Activated CD4-positive, alpha-beta T cell treated with anti-CD3 and anti-CD28 coated beads, Interleukin-2, amount 10 ng/mL, durations not matched to agents 24 days and 14 days (primary cell): ENCODE results near the gene PLCB4. TPM values are rescaled to one million over a fixed set of nuclear protein-coding genes. Genes with fewer than 3 reads are reported as not detected.

Experiments
- DNase-seq: peaks from one replicate; pipeline ENCODE4 v3.0.0; 2022
- H3K27ac Mint-ChIP-seq: one replicate; pipeline ENCODE4 v1.8.0; 2022; ENCODE audit warnings: mild to moderate bottlenecking, mixed read lengths
- H3K27me3 Mint-ChIP-seq: one replicate; pipeline ENCODE4 v1.8.0; 2022; ENCODE audit warnings: mixed read lengths
- H3K36me3 Mint-ChIP-seq: one replicate; pipeline ENCODE4 v1.8.0; 2022; ENCODE audit warnings: low read depth, mild to moderate bottlenecking, mixed read lengths
- H3K4me1 Mint-ChIP-seq: one replicate; pipeline ENCODE4 v1.8.0; 2021; ENCODE audit warnings: mixed read lengths
- H3K4me3 Mint-ChIP-seq: one replicate; pipeline ENCODE4 v1.8.0; 2022; ENCODE audit warnings: mild to moderate bottlenecking, moderate library complexity, mixed read lengths
- H3K9me3 Mint-ChIP-seq: one replicate; pipeline ENCODE4 v1.8.0; 2021; ENCODE audit warnings: mixed read lengths
- intact Hi-C: fragments of 100-400 bp; cut with micrococcal nuclease; formaldehyde crosslinking; loops from one replicate; pipeline ENCODE4 v1.15.1; 2023
- total RNA-seq: library from RNA; stranded (reverse); gene quantifications from 2 replicates; pipeline ENCODE4 v1.2.3, GENCODE V29; 2022

PLCB4 gene
- total RNA-seq, 1 donor from 2014 or later = not detected

DNA sequence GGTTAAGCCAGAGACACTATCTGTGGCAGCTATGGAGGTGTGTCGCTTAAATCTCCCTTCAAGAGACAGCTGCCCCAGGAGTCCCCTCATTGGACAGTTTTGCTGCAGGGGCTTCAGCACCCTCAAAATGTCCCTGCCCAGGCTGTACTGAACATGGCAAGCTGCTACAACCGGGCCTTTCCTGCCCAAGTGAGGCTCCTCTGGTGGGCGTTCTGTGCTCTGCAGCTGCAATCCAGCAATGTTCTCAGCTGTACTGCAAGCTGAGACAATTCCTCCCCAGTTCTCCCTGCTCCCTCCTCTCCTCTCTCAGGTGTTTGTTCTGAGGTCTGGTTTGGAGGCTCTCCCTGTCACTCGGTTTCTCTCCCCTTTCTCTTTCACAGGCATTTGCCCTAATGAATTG lies 254.7 kb downstream of the PLCB4 start:
- Mint-ChIP-seq H3K4me3 (no peak overlapping the region), H3K27me3 (no peaks in the 10 kb centered on the region), H3K36me3 (no peaks in the 10 kb centered on the region), H3K9me3 (no peaks in the 10 kb centered on the region), H3K4me1 (peaks cover 3% of the 10 kb centered on the region), H3K27ac (no peak overlapping the region)
- no peak for DNase-seq
- intact Hi-C loops = no loop called here

- intact Hi-C loops = no loop called here
- DNase-seq = no peak
- Mint-ChIP-seq H3K4me1 (no peaks in the 10 kb centered on the region), H3K9me3 (no peaks in the 10 kb centered on the region), H3K36me3 (no peaks in the 10 kb centered on the region), H3K27ac (no peak overlapping the region), H3K4me3 (no peak overlapping the region), H3K27me3 (no peaks in the 10 kb centered on the region)
These were observed 260.6 kb downstream of the PLCB4 start for GRCh38 chr20:9329355-9330101.

DNA sequence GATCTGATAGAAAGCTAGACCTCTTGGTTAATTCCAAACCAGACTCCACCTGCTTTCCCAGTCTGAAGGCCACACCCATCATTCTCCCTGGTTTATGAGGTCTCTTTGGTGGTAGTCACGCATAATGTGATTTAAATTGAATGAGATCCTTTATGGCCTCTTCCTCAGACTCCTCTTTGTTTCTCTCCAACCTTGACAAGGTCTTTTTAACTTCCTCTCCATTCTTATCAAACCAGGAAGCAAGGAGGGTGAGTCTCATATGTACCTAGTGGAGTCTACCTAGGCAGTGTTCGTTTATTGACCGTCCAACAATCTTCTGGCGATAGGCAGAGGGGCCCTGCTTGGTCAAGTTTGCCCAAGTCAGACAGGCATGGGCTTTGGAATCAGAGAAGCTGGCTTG lies 261.3 kb downstream of the PLCB4 start:
- H3K9me3 Mint-ChIP-seq = no peaks in the 10 kb centered on the region
- no peak overlapping the region for H3K4me3 Mint-ChIP-seq
- no peaks in the 10 kb centered on the region for H3K36me3 Mint-ChIP-seq
- no peak for DNase-seq
- no peak overlapping the region for H3K27ac Mint-ChIP-seq
- no peaks in the 10 kb centered on the region for H3K27me3 Mint-ChIP-seq
- intact Hi-C loops = no loop called here
- H3K4me1 Mint-ChIP-seq = no peaks in the 10 kb centered on the region

GRCh38 chr20:9331707-9332435 lies 263.0 kb downstream of the PLCB4 start:
- Mint-ChIP-seq H3K27ac (no peak overlapping the region), H3K4me3 (no peak overlapping the region), H3K9me3 (no peaks in the 10 kb centered on the region), H3K4me1 (no peaks in the 10 kb centered on the region), H3K27me3 (no peaks in the 10 kb centered on the region), H3K36me3 (no peaks in the 10 kb centered on the region)
- DNase-seq = no peak
- intact Hi-C loops = no loop called here

DNA sequence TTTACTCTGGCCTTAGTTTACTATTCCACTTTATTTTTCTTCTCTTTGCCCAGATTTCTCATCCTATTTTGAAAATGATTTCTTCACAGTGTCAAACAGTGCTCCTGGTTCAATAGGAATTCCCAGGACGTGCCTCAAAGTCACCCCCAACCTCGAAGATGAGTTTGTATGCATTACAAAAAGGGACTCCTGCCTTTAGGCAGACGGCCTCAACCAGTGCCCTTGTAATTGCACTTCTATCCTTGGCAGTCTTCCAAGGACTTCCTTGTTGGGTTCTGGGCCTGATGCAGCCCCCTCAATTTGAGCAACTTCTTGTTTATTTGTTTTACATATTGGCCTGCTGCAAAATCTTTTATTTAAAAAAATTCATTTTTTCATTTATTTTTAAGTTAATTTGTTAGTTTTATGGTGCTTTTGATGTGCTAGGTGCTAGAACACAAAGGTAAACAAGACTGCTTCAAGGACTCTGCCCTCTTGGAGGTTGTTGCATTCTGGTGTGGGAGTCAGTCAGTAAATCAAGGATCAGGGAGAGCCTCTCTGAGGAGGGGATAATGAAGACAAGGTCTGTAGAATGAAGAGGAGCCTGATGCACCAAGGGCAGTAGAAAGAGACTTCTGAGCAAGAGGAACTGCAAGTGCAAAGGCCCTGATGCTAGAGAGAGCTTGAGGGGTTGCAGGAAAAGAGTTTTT lies 264.0 kb downstream of the PLCB4 start:
- Mint-ChIP-seq H3K4me3 (no peak overlapping the region), H3K9me3 (no peaks in the 10 kb centered on the region), H3K36me3 (no peaks in the 10 kb centered on the region), H3K27me3 (no peaks in the 10 kb centered on the region), H3K27ac (no peak overlapping the region), H3K4me1 (no peaks in the 10 kb centered on the region)
- DNase-seq = no peak
- intact Hi-C loops = no loop called here

GRCh38 chr20:9334866-9335265 lies 266.0 kb downstream of the PLCB4 start:
- no peaks in the 10 kb centered on the region for H3K9me3 Mint-ChIP-seq
- no peak overlapping the region for H3K27ac Mint-ChIP-seq
- intact Hi-C loops = no loop called here
- no peaks in the 10 kb centered on the region for H3K27me3 Mint-ChIP-seq
- no peak overlapping the region for H3K4me3 Mint-ChIP-seq
- no peak for DNase-seq
- no peaks in the 10 kb centered on the region for H3K36me3 Mint-ChIP-seq
- H3K4me1 Mint-ChIP-seq = no peaks in the 10 kb centered on the region

- no peaks in the 10 kb centered on the region for H3K27me3 Mint-ChIP-seq
- H3K4me1 Mint-ChIP-seq = no peaks in the 10 kb centered on the region
- DNase-seq = no peak
- H3K4me3 Mint-ChIP-seq = no peak overlapping the region
- intact Hi-C loops = no loop called here
- no peak overlapping the region for H3K27ac Mint-ChIP-seq
- no peaks in the 10 kb centered on the region for H3K9me3 Mint-ChIP-seq
- no peaks in the 10 kb centered on the region for H3K36me3 Mint-ChIP-seq
These were observed 269.2 kb downstream of the PLCB4 start for GRCh38 chr20:9338101-9338500.

DNA sequence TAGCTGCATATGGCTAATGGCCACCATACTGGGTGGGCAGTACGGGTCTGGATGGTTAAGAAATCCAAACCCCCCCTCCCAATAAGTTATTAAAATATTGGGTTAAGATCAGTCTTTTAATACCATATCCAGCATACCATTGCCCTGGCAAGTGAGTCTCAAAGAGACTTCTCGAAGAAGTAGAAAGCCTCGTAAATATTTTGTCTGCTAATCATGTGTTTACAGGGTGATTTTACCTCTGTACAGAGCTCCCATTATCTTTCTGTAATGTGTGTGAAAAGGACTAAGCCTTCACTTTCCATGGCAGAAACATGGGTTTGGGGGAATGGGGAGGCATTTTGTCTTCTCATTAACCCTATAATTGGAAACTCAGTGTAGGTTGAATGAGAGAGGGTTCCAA lies 270.8 kb downstream of the PLCB4 start:
- intact Hi-C loops = no loop called here
- H3K36me3 Mint-ChIP-seq = no peaks in the 10 kb centered on the region
- H3K27me3 Mint-ChIP-seq = no peaks in the 10 kb centered on the region
- DNase-seq = no peak
- no peaks in the 10 kb centered on the region for H3K4me1 Mint-ChIP-seq
- H3K27ac Mint-ChIP-seq = no peak overlapping the region
- no peak overlapping the region for H3K4me3 Mint-ChIP-seq
- H3K9me3 Mint-ChIP-seq = no peaks in the 10 kb centered on the region

DNA sequence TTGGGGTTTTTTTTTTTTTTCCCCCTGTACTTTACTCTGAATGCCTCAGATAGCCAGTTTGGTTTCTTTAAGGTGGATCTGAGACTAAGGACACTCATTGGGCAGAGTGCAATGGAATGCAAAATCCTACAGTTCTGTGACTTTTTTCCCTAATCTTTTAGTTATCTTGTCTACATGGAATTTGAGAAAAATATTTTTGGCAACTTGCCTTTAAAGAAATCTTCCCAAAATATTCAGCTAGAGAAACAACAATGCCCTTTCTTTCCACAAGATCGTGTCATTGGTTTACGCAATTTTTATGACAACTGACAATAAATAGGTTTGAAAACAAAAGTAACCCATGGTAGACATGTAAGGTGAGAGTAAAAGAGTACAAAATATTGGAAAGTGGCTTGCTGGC lies 273.8 kb downstream of the PLCB4 start:
- no peak for DNase-seq
- intact Hi-C loops = no loop called here
- no peaks in the 10 kb centered on the region for H3K36me3 Mint-ChIP-seq
- H3K9me3 Mint-ChIP-seq = no peaks in the 10 kb centered on the region
- H3K4me1 Mint-ChIP-seq = no peaks in the 10 kb centered on the region
- H3K27ac Mint-ChIP-seq = no peak overlapping the region
- no peak overlapping the region for H3K4me3 Mint-ChIP-seq
- no peaks in the 10 kb centered on the region for H3K27me3 Mint-ChIP-seq

GRCh38 chr20:9344083-9344920 lies 275.4 kb downstream of the PLCB4 start:
- Mint-ChIP-seq H3K36me3 (no peaks in the 10 kb centered on the region), H3K9me3 (no peaks in the 10 kb centered on the region), H3K27me3 (no peaks in the 10 kb centered on the region), H3K4me3 (no peak overlapping the region), H3K27ac (no peak overlapping the region), H3K4me1 (no peaks in the 10 kb centered on the region)
- DNase-seq = no peak
- intact Hi-C loops = no loop called here

GRCh38 chr20:9348316-9348715 lies 279.4 kb downstream of the PLCB4 start:
- no peaks in the 10 kb centered on the region for H3K36me3 Mint-ChIP-seq
- intact Hi-C loops = no loop called here
- H3K9me3 Mint-ChIP-seq = no peaks in the 10 kb centered on the region
- no peak overlapping the region for H3K27ac Mint-ChIP-seq
- no peaks in the 10 kb centered on the region for H3K4me1 Mint-ChIP-seq
- no peaks in the 10 kb centered on the region for H3K27me3 Mint-ChIP-seq
- H3K4me3 Mint-ChIP-seq = no peak overlapping the region
- DNase-seq = no peak

- no peaks in the 10 kb centered on the region for H3K36me3 Mint-ChIP-seq
- H3K4me1 Mint-ChIP-seq = no peaks in the 10 kb centered on the region
- intact Hi-C loops = no loop called here
- no peak overlapping the region for H3K27ac Mint-ChIP-seq
- DNase-seq = no peak
- H3K4me3 Mint-ChIP-seq = no peak overlapping the region
- no peaks in the 10 kb centered on the region for H3K27me3 Mint-ChIP-seq
- H3K9me3 Mint-ChIP-seq = no peaks in the 10 kb centered on the region
These were observed 279.9 kb downstream of the PLCB4 start for GRCh38 chr20:9348747-9349146.

DNA sequence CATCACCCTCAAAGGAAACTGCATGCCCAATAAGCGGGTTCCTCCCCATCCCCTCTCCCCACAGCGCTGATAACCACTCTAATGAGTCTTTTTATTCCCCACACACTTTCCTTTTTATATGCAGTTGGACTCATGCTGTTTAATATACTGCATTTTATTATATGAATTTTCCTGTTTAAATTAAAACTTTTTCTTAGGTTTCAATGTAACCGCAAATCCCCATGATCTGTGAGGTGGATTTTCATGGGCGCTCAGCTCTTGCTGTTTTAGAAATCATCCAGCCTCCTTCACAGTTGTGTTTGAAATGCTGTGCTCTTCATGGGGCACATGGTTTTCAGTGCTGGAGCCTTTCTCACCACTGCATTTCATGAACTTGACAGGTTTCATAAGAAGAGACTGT lies 280.4 kb downstream of the PLCB4 start:
- Mint-ChIP-seq H3K27me3 (no peaks in the 10 kb centered on the region), H3K36me3 (no peaks in the 10 kb centered on the region), H3K4me1 (no peaks in the 10 kb centered on the region), H3K27ac (no peak overlapping the region), H3K4me3 (no peak overlapping the region), H3K9me3 (no peaks in the 10 kb centered on the region)
- no peak for DNase-seq
- intact Hi-C loops = no loop called here

DNA sequence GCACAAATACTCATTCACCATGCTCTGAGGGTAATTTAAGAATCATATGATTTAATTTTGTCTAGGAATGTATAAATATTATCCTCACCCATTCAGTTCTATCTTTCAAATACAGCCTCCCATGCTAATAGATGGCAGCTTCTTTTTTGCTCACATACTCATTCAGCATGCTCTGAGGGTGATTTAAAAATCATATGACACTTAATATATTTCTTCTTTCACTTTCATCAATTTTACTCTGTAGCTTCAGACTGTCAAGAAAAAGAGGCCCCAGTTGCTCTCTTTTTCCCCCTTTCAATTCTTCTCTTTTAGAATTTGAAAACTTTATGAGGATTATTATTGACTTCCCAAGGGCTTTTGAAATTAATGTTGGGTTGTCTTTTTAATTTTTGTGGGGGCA lies 283.9 kb downstream of the PLCB4 start:
- intact Hi-C loops = no loop called here
- Mint-ChIP-seq H3K27ac (no peak overlapping the region), H3K36me3 (no peaks in the 10 kb centered on the region), H3K9me3 (no peaks in the 10 kb centered on the region), H3K27me3 (no peaks in the 10 kb centered on the region), H3K4me1 (no peaks in the 10 kb centered on the region), H3K4me3 (no peak overlapping the region)
- no peak for DNase-seq
